HL-60 (cell line): ENCODE results near the gene IL2RA.

Experiments used
- GABPA ChIP-seq: IDR thresholded peaks from 2 replicates; pipeline ENCODE4 v1.6.1; 2012; ENCODE audit warnings: low read depth
- TF ChIP-seq, protein P1 (sequence below): IDR thresholded peaks from one replicate; pipeline ENCODE4 v1.5.1; 2011; ENCODE audit warnings: low read length, control low read depth, inconsistent platforms; ENCODE audit not compliant: insufficient read depth

DNA sequence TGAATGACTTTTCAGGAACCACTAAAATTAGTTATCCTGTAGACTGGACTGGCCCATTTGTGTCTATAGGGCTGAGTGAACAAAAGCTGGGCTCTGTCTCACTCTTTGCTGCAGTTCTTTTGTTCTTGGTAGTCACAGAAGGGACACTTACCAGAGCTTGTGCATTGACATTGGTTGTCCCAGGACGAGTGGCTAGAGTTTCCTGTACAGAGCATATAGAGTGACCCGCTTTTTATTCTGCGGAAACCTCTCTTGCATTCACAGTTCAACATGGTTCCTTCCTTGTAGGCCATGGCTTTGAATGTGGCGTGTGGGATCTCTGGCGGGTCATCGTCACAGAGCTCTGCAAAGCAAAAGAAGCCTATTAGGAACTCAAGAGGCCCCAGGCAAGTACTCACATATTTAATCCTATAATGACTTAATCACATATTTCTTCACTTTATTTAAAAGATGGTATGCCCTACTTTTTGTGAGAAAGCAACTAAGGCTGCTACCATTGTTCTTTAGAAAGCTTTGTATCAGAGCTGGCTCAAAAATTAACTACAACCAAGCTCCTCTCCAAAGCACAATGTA, 36.4 kb downstream of the IL2RA start:
- no peak for TF ChIP-seq GABPA
- TF ChIP-seq, protein P1, sequence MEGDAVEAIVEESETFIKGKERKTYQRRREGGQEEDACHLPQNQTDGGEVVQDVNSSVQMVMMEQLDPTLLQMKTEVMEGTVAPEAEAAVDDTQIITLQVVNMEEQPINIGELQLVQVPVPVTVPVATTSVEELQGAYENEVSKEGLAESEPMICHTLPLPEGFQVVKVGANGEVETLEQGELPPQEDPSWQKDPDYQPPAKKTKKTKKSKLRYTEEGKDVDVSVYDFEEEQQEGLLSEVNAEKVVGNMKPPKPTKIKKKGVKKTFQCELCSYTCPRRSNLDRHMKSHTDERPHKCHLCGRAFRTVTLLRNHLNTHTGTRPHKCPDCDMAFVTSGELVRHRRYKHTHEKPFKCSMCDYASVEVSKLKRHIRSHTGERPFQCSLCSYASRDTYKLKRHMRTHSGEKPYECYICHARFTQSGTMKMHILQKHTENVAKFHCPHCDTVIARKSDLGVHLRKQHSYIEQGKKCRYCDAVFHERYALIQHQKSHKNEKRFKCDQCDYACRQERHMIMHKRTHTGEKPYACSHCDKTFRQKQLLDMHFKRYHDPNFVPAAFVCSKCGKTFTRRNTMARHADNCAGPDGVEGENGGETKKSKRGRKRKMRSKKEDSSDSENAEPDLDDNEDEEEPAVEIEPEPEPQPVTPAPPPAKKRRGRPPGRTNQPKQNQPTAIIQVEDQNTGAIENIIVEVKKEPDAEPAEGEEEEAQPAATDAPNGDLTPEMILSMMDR = no peak
